Gastrocnemius medialis (tissue), 4 donors: ENCODE data around the gene ANKRD17. TPM values are rescaled to one million over a fixed set of nuclear protein-coding genes. Genes with fewer than 3 reads are reported as not detected.
A peak's percentile ranks its signal among the peaks of the same experiment; 100 is the strongest.

Source experiments
- ATAC-seq, 2 donors: fragments of 150-250 bp; one replicate each; pipeline ENCODE4 v1.9.1; 2016
- DNase-seq, 2 donors: peaks; one replicate each; pipeline ENCODE4 v3.0.0-alpha.2; 2019
- H3K27ac ChIP-seq, 4 donors: fragments of 200-600 bp; sonication (generic); 1 replicate in 1 of 4; 2 replicates in 3 of 4; pipeline ENCODE4 v1.5.1; 2016 to 2018; ENCODE audit warnings: mild to moderate bottlenecking in 2 of 4, moderate library complexity in 1 of 4
- H3K27me3 ChIP-seq, 3 donors: fragments of 200-600 bp; sonication (generic) in 2 of 3; 1 replicate in 1 of 3; 2 replicates in 2 of 3; pipeline versions ENCODE4 v1.5.1 to v1.6.0; 2016 to 2019; ENCODE audit warnings: mild to moderate bottlenecking in 1 of 3, moderate library complexity in 1 of 3
- H3K36me3 ChIP-seq, 2 donors: fragments of 200-600 bp; sonication (generic) in 1 of 2; one replicate each; pipeline ENCODE4 v1.5.1; 2017 to 2018
- H3K4me1 ChIP-seq, 2 donors: fragments of 200-600 bp; sonication (generic) in 1 of 2; one replicate each; pipeline ENCODE4 v1.5.1; 2016 to 2017; ENCODE audit warnings: mild to moderate bottlenecking in 2 of 2
- H3K4me3 ChIP-seq, 4 donors: fragments of 200-600 bp; sonication (generic) in 3 of 4; 1 replicate in 1 of 4; 2 replicates in 3 of 4; pipeline ENCODE4 v1.5.1; 2016 to 2019; ENCODE audit warnings: mild to moderate bottlenecking in 2 of 4
- H3K9me3 ChIP-seq, 3 donors: fragments of 200-600 bp; sonication (generic) in 2 of 3; 1 replicate in 1 of 3; 2 replicates in 2 of 3; pipeline ENCODE4 v1.5.1; 2016 to 2019
- POLR2A ChIP-seq, 2 donors: fragments of 450-650 bp; IDR thresholded peaks; one replicate each; pipeline ENCODE4 v1.6.1; 2017; ENCODE audit warnings: antibody characterized with exemption in 2 of 2, mild to moderate bottlenecking in 2 of 2, moderate library complexity in 2 of 2
- in situ Hi-C, 4 donors: fragments of 200-750 bp; cut with MboI; loops; one replicate each; pipeline versions ENCODE4 v1.15.0 to v1.8.0; 2017; ENCODE audit warnings: low sequenced_read_pairs in 4 of 4
- intact Hi-C: fragments of 100-400 bp; cut with DNase I; formaldehyde crosslinking; loops from one replicate; pipeline ENCODE4 v1.15.1; 2023; ENCODE audit warnings: low total_unique reads
- total RNA-seq, 4 donors: library from RNA; depleted of rRNA; stranded (reverse); fragments of >200 nt; gene quantifications; one replicate each; pipeline versions ENCODE4 v1.1.0 to v1.2.3, GENCODE V29; 2016
- TF ChIP-seq, protein P1 (sequence below), 5 experiments: fragments of 450-650 bp in 3 of 5; fragments of 200-600 bp in 2 of 5; sonication (generic) in 2 of 5; IDR thresholded peaks in 4 of 5; conservative IDR thresholded peaks in 1 of 5; 1 replicate in 4 of 5; 2 replicates in 1 of 5; pipeline ENCODE4 v1.5.1; 2016 to 2019; ENCODE audit warnings: antibody characterized with exemption in 5 of 5, mild to moderate bottlenecking in 3 of 5, moderate library complexity in 3 of 5

ANKRD17 gene
- total RNA-seq, 4 donors from 2014 or later = 40.8 to 68.5 (median 54.8) TPM

DNA sequence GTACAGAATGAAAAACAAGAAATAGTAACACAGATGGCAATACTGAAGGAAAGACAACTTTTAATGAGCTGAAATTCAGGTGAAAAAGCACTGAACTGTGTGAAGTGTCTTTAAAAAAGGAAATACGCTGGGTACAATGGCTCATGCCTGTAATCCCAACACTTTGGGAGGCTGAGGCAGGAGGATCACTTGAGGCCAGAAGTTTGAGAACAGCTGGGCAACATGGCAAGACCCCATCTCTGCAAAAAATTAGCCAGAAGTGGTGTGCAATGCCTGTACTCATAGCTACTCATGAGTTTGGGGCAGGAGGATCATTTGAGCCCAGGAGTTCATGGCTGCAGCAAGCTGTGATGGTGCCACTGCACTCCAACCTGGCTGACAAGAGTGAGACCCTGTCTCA is 129.3 kb downstream of the ANKRD17 start:
- no peak for TF ChIP-seq POLR2A (IDR thresholded peaks at IDR 0.05)
- TF ChIP-seq, protein P1, sequence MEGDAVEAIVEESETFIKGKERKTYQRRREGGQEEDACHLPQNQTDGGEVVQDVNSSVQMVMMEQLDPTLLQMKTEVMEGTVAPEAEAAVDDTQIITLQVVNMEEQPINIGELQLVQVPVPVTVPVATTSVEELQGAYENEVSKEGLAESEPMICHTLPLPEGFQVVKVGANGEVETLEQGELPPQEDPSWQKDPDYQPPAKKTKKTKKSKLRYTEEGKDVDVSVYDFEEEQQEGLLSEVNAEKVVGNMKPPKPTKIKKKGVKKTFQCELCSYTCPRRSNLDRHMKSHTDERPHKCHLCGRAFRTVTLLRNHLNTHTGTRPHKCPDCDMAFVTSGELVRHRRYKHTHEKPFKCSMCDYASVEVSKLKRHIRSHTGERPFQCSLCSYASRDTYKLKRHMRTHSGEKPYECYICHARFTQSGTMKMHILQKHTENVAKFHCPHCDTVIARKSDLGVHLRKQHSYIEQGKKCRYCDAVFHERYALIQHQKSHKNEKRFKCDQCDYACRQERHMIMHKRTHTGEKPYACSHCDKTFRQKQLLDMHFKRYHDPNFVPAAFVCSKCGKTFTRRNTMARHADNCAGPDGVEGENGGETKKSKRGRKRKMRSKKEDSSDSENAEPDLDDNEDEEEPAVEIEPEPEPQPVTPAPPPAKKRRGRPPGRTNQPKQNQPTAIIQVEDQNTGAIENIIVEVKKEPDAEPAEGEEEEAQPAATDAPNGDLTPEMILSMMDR (IDR thresholded peaks at IDR 0.05 in 4 of 5, conservative IDR thresholded peaks at IDR 0.05 in 1 of 5) = no peak
- in situ Hi-C loops (loop anchor here in 1 of 4 donors (25.0 kb wide), 1 partner anchor 133 kb away; the partner anchor contains the start of gene ANKRD17), intact Hi-C loops (loop anchor here (2.0 kb wide), 1 partner anchor 127 kb away; no protein-coding TSS in a partner anchor)
- Histone ChIP-seq H3K9me3 (no peaks in the 10 kb centered on the region), H3K27me3 (no peaks in the 10 kb centered on the region), H3K4me1 (peaks cover 0 to 3% of the 10 kb centered on the region in 2 donors), H3K27ac (no peak overlapping the region), H3K36me3 (peaks cover 2 to 32% of the 10 kb centered on the region in 2 donors), H3K4me3 (no peak overlapping the region)
- ATAC-seq = no peak
- no peak for DNase-seq

DNA sequence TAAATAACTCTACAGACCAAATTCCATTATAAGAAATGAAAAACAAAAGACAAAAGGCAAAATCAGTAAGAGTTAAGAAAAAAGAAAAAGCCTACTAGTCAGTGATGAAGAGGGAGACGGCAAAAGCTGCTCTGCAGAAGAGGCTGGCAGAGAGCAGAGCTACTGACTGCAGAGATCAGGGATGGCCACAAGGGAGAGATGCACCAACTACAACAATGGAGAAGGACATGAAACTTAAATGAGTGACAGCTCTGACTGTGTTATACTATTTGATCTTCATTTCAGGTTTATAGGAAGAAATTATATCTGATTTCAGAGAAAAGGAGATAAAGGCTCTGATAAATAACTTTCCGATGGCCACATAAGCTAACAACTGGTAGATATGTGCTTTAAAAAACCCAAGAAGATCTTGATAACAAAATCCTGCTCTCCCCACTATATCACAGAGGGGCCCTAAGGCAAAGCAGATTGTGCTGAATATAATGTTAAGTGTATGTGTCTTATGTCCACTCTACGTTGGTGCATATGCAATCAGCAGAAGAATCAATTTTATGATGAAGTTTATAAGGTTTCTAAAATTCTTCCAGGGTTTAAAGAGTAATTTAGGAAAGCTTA is 130.7 kb downstream of the ANKRD17 start:
- peaks cover 3 to 38% of the 10 kb centered on the region in 2 donors for H3K36me3 ChIP-seq
- intact Hi-C loops (loop anchor here (2.0 kb wide), 1 partner anchor 129 kb away; no protein-coding TSS in a partner anchor), in situ Hi-C loops (loop anchor here in 1 of 4 donors (25.0 kb wide), 1 partner anchor 134 kb away; the partner anchor contains the start of gene ANKRD17)
- no peaks in the 10 kb centered on the region for H3K9me3 ChIP-seq
- H3K4me1 ChIP-seq = no peaks in the 10 kb centered on the region
- no peaks in the 10 kb centered on the region for H3K27me3 ChIP-seq
- H3K4me3 ChIP-seq = no peak overlapping the region
- no peak for TF ChIP-seq POLR2A (IDR thresholded peaks at IDR 0.05)
- TF ChIP-seq, protein P1 (IDR thresholded peaks at IDR 0.05 in 4 of 5, conservative IDR thresholded peaks at IDR 0.05 in 1 of 5) = peak in 2 of 5 experiments; percentile 17 to 40
- ATAC-seq (peak in 1 of 2 donors; percentile 76), DNase-seq (no peak)
- no peak overlapping the region for H3K27ac ChIP-seq

DNA sequence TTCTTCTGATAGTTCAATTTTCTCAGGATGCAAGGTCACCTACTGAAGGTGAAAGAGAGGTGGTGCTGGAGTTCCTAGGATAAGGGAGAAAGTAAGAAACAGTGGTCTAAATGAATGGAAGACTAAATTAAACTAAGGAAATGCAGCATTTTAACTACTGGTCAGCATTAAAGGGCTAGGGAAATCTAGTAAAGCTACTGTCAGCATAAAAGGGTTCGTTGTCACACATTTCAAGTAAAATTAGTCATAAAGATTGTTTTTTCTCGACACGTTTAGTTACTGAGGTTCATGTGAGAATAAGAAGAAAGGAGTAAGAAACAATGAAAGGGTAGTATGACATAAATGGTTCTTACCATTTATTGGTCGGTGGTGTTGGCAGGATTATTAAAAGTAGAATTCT is 149.1 kb downstream of the ANKRD17 start:
- in situ Hi-C loops (no loop called here), intact Hi-C loops (no loop called here)
- TF ChIP-seq, protein P1 (IDR thresholded peaks at IDR 0.05 in 4 of 5, conservative IDR thresholded peaks at IDR 0.05 in 1 of 5) = no peak
- TF ChIP-seq POLR2A (IDR thresholded peaks at IDR 0.05) = no peak
- ATAC-seq (no peak), DNase-seq (no peak)
- Histone ChIP-seq H3K4me3 (no peak overlapping the region), H3K27me3 (no peaks in the 10 kb centered on the region), H3K36me3 (peaks cover 0 to 76% of the 10 kb centered on the region in 2 donors), H3K9me3 (no peaks in the 10 kb centered on the region), H3K4me1 (no peaks in the 10 kb centered on the region), H3K27ac (no peak overlapping the region)

DNA sequence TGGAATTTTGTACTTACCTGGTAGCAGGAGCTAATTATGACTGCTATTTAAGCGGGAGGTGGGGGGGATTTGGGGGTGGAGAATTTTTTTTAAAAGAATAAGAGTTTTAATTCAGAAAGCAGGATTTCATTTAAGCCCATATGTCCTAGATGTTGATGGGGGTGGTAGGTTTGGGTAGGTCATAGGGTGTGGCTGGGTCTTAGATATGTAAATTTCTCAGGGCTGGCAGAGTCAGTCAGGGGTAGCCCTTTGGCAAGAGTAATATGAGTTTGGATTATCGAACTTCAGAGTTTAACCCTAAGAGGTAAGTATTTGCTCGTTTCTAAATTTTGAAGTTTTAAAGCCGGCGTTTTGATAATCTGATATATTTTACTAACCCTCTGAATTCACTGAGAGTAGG is 153.9 kb downstream of the ANKRD17 start:
- H3K36me3 ChIP-seq = peaks cover 0 to 79% of the 10 kb centered on the region in 2 donors
- in situ Hi-C loops = no loop called here
- TF ChIP-seq, protein P1 (IDR thresholded peaks at IDR 0.05 in 4 of 5, conservative IDR thresholded peaks at IDR 0.05 in 1 of 5) = no peak
- no peak for TF ChIP-seq POLR2A (IDR thresholded peaks at IDR 0.05)
- peak overlapping the region in 1 of 4 donors; percentile 24 for H3K27ac ChIP-seq
- intact Hi-C loops = no loop called here
- no peaks in the 10 kb centered on the region for H3K27me3 ChIP-seq
- no peak for DNase-seq
- no peak overlapping the region for H3K4me3 ChIP-seq
- ATAC-seq = no peak
- H3K4me1 ChIP-seq = no peaks in the 10 kb centered on the region
- no peaks in the 10 kb centered on the region for H3K9me3 ChIP-seq
